ENCODE measurements around the gene NTHL1. TPM values are rescaled to one million over a fixed set of nuclear protein-coding genes. Genes with fewer than 3 reads are reported as not detected.

NTHL1 gene
- total RNA-seq, 1 experiment from 2014 or later: 52.0 TPM

DNA sequence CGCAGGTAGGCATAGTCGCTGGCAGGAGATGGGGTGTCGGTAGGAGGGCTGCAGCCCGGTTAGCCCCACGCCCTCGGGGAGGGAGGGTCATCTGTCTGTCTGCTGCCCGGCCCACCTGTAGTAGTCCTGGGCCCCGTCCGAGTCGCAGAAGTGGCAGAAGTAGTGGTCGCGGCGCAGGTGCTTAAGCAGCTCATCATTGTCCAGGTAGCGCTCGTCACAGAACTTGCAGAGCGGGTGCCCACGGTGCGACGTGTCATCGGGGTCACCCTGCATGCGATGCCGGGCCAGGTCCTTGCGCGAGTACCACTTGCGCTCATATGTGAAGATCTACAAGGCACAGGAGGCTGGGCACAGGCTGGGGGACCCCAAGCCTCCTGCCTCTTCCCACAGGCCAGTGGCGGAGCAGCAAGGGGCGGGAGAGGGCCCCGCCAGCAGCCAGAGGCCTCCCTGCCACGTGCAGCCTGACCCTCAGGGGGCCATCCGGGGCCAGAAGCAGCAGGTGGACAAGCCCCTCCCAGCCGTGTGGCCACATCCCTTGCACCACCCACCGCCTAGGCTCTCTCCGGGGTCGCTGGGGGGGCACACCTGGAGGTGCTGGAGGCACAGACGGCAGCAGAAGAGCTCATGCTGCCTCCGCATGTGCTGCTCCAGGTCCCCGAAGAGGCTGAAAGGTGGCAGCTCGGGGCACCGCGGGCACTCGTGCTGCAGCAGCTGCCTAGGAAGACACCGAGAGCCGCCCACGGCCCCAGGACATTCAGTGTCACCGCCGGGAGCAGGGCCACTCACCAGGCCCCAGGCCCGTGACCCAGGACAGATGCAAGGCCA is 45.0 kb downstream of the NTHL1 start:
- no peak overlapping the region for H2BK20ac ChIP-seq (ENCODE audit: low read depth, low read length, poor library complexity, severe bottlenecking)
- no peak overlapping the region for H3K56ac ChIP-seq (ENCODE audit: insufficient read length, low read depth, low read length)
- H2BK120ac ChIP-seq (ENCODE audit: low read depth, low read length, poor library complexity, severe bottlenecking): no peak overlapping the region
- no peak overlapping the region for H3K4me2 ChIP-seq (ENCODE audit: insufficient read depth, insufficient read length, low read length)
- no peak overlapping the region for H2BK12ac ChIP-seq (ENCODE audit: insufficient read length, low read depth, low read length)
- Mint-ChIP-seq H3K4me1 (peaks cover 8 to 19% of the 10 kb centered on the region in 2 experiments), H3K9me3 (no peaks in the 10 kb centered on the region), H3K27ac (0 out of 7 replicates have a peak overlapping the region, but pooled peaks of 1 of the 3 experiments have one; percentile 44), H3K36me3 (ENCODE audit: insufficient read depth in 1 of 3, low read depth in 3 of 3) (peaks cover 18 to 44% (median 44%) of the 10 kb centered on the region in 3 experiments), H3K27me3 (ENCODE audit: low read depth) (no peaks in the 10 kb centered on the region), H3K4me3 (no peak overlapping the region)
- no peak overlapping the region for H3K14ac ChIP-seq (ENCODE audit: insufficient read depth, low read length)
- no peak overlapping the region for H3K27ac ChIP-seq (ENCODE audit: insufficient read length, low read depth, low read length)
- peaks cover 1% of the 10 kb centered on the region; the same call in 1 of the 2 replicates for H3K4me1 ChIP-seq (ENCODE audit: insufficient read depth, low read length)
- no peaks in the 10 kb centered on the region for H3K27me3 ChIP-seq (ENCODE audit: insufficient read depth, low read length)
- peaks cover 17% of the 10 kb centered on the region for H3K79me1 ChIP-seq (ENCODE audit: insufficient read depth, low read depth, low read length, poor library complexity, severe bottlenecking)
- no peak overlapping the region for H3K9ac ChIP-seq (ENCODE audit: extremely low read depth, insufficient read length, low read length)
- no peak overlapping the region for H3K4ac ChIP-seq (ENCODE audit: low read depth, low read length)
- TF ChIP-seq, protein P1, sequence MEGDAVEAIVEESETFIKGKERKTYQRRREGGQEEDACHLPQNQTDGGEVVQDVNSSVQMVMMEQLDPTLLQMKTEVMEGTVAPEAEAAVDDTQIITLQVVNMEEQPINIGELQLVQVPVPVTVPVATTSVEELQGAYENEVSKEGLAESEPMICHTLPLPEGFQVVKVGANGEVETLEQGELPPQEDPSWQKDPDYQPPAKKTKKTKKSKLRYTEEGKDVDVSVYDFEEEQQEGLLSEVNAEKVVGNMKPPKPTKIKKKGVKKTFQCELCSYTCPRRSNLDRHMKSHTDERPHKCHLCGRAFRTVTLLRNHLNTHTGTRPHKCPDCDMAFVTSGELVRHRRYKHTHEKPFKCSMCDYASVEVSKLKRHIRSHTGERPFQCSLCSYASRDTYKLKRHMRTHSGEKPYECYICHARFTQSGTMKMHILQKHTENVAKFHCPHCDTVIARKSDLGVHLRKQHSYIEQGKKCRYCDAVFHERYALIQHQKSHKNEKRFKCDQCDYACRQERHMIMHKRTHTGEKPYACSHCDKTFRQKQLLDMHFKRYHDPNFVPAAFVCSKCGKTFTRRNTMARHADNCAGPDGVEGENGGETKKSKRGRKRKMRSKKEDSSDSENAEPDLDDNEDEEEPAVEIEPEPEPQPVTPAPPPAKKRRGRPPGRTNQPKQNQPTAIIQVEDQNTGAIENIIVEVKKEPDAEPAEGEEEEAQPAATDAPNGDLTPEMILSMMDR (conservative IDR thresholded peaks at IDR 0.05): no peak
- no peak overlapping the region for H4K8ac ChIP-seq (replicated peaks; ENCODE audit: insufficient read length, low read depth, low read length)
- H4K91ac ChIP-seq (ENCODE audit: insufficient read length, low read depth, low read length): no peak overlapping the region
- H3T11ph ChIP-seq (ENCODE audit: low read length): no peak overlapping the region
- no peaks in the 10 kb centered on the region for H3K9me3 ChIP-seq (ENCODE audit: control insufficient read depth, low read depth, low read length)
- WGBS (ENCODE audit: extremely low coverage, insufficient read length, low lambda C conversion rate): no CpG with 5 or more reads among the region's 47 CpGs
- no peaks in the 10 kb centered on the region for H3K23me2 ChIP-seq (ENCODE audit: insufficient read length, low read depth, low read length, poor library complexity, severe bottlenecking)
- H2AFZ ChIP-seq (ENCODE audit: low read length): no peak overlapping the region
- H3K18ac ChIP-seq (ENCODE audit: insufficient read length, low read depth, low read length): no peak overlapping the region
- no peak overlapping the region for H2BK15ac ChIP-seq (ENCODE audit: low read depth, low read length)
- DNase-seq: no peak
- peaks cover 13% of the 10 kb centered on the region; the same call in 1 of the 2 replicates for H3K79me2 ChIP-seq (ENCODE audit: insufficient read depth, low read length)
- H3K23ac ChIP-seq (ENCODE audit: insufficient read length, low read depth, low read length): no peak overlapping the region
- no peak overlapping the region for H4K5ac ChIP-seq (ENCODE audit: insufficient read length, low read depth, low read length)
- no peaks in the 10 kb centered on the region for H4K20me1 ChIP-seq (ENCODE audit: control insufficient read depth, insufficient read depth, insufficient read length)
- no peak overlapping the region for H2BK5ac ChIP-seq (ENCODE audit: insufficient read length, low read length)
- H2AK5ac ChIP-seq (ENCODE audit: insufficient read length, low read length): no peak overlapping the region
